ENCODE measurements around the gene TMIE.

TMIE gene

GRCh38 chr3:46701181-46701939 is at the start of gene TMIE:
TMIE (plus strand) TSS chr3:46701392; CDS start chr3:46701488, 96 bp downstream.
- DNase-seq (ENCODE audit: low spot score), result peak; percentile 26
- FAIRE-seq, result no peak

DNA sequence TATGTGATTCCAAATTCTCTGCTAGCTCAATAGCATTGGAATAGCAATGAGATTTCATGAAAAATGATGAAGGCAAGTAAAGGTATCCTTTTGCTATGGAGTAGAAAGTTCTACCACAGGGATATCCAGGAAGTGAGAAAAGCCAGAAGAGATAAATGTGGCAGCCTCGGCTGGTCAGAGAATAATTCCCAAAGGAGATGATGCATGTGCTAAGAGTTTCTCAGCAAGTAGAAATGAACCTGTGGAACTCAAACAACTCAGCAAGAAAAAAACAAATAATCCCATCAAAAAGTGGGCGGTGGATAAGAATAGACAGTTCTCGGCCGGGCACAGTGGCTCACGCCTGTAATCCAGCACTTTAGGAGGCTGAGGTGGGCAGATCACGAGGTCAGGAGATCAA is 45.9 kb upstream of the TMIE start:
- no peak for FAIRE-seq
- no peak for DNase-seq (ENCODE audit: low spot score)

DNA sequence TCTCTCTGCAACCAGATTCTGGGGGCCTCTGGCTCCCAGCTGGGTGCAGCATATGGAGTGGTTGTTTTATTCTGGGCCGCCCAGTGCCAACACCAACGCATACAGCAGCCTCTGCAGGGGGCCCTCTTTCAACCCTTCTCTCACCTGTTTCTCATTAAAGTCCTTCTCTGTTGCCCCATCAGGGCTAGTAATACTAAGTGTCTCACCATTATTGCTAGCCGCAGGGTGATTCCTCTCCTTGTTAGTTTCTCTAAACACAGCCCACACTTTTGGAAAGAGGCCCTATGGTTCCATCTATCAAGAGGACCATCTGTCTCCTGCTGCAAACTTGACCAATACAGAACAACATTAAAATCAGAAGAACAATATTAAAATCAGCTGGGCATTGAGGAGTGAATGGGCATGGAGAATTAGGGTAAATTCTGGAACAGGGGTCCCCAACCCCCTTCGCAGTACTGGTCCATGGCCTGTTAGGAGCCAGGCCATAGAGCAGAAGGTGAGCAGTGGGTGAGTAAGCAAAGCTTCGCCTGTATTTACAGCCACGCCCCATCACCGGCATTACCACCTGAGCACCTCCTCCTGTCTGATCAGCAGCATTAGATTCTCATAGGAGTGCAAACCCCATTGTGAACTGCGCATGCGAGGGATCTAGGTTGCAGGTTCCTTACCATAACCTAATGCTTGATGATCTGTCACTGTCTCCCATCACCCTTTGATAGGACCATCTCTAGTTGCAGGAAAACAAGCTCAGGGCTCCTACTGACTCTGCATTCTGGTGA is 44.2 kb upstream of the TMIE start:
- DNase-seq (ENCODE audit: low spot score), result no peak
- no peak for FAIRE-seq

GRCh38 chr3:46659285-46659684 is 41.9 kb upstream of the TMIE start:
- FAIRE-seq (no peak), DNase-seq (ENCODE audit: low spot score) (no peak)

DNA sequence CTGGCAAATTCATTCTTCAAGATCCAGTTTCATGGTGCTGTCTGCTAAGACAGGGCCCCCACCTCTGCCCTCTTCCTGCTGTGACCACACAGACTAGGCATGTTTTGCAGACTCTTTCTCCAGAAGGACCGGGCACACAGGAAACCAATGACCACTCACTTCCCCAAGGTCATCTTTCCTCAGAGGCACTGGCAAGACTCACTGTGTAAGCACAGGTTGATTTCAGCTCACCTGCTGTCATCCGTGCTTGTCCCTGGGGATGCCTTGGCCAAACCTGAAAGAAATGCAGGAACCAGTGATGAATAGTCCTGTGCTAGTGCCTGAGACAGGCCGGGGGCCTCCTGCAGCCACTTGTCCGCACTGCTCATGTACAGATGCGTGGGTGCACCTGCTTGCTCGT is 41.2 kb upstream of the TMIE start:
- DNase-seq (ENCODE audit: low spot score) (no peak), FAIRE-seq (no peak)

DNA sequence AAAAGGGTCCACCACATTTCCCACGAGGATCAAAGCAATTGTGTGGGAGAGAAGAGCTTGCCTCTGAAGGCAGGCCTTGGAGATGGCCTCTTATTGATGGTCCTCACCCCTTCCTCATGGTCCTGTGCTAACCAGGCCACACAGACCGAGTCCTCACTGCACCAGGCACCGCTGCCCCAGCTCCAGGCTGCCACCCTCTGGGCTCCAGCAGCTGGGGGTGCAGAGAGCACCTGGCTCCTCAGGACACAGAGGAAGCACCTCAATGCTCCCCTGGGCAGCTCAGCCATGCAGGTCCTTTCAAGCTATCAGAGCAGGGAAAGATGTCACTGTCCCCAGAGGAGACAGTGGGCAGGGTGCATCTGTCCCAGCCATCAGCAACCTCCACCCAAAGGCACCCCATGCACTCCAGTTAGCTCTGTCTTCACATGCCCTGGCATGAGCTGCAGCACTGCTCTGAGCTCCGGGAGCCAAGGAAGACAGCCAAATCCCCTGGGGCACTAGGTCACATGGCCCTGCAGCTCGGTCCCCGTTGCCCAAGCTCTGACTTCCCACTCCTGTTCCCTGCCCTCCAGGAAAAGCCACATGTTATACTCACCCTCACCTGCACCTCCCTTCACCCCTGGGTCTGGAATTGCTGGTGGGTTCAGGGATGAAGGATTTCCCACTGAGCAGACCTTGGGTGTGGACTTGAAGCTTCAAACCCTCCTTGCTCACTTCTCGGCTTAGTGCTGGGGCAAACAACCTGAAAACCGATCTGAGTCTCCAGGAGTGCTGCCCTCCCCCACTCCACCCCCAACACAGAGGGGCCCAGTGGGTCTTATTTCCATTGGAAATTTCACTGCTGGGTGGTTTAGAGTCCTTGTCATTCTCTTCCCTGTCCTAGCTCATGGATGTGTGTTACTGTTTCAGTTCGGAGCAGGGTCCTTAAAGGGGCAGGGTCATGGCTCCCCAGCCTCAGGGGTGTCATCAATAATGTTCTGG is 40.4 kb upstream of the TMIE start:
- DNase-seq (ENCODE audit: low spot score) (no peak), FAIRE-seq (no peak)

GRCh38 chr3:46661776-46662766 is 39.1 kb upstream of the TMIE start:
- FAIRE-seq, result no peak

DNA sequence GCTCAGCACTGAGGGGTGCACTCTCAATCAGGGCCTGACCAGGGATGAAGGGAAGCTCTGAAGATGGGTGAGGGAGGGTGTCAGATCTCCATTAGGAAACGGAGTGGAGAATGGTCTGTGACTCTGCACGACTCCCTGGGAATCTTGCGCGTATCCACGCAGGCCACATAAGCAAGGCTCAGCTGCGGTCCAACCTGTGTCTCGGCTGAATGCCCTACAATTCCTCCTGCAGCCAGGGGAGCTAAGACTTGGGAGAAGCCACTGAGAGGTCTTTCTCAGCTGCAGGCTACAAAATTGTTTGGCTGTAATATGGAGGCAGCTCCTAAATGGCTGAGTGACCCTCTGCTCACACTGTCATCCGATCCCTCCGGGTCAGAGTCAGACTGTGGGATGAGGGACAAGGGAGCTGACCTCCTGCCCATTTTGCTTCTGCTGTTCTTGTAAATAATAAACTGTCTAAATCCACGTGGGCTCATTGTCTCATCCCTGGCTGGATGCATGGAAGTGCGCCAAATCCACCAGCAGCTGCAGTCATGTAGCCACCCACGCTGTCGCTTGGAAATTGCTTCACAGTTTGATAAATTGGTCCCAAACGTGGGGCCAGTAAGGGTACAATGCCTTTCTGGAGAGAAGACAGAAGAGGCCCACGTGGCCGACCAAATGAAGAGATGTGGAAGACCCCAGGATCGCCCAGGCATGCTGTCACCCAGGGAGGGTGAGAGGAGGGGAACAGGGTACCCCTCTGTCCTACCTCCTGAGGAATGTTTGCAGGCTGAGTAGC is 38.2 kb upstream of the TMIE start:
- FAIRE-seq, result no peak
- DNase-seq (ENCODE audit: low spot score), result no peak

More at GRCh38 chr3:46661776-46662766, 39.1 kb upstream of the TMIE start:
- DNase-seq (ENCODE audit: low spot score), result no peak

DNA sequence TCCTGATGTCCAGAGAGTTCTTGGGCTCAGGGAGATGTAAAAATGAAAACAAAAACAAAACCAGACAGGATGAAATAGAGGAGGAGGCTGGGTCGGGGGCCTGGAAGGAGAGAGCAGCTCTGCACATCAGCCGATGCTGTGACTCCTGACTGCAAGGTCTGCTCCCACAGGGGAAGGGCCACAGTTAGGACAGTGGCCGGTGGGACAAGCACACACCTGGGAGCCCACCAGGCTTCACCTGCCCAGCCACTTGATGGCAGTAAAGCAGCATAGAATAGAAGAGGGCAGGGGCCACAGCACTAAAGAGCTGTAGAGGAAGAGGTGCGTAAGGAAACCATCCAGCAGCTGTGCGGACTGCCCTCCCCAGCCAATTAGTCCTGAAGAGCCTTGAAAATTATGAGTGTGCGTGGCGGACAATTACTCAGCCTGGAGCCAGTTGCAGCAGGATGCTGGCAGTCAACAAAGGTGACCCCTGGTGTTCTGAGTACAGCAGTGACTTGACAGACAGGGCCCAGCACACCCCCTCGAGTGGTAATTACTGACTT is 37.5 kb upstream of the TMIE start:
- no peak for DNase-seq (ENCODE audit: low spot score)
- FAIRE-seq, result no peak

- no peak for FAIRE-seq
These were observed 36.8 kb upstream of the TMIE start for GRCh38 chr3:46664188-46664970.

DNA sequence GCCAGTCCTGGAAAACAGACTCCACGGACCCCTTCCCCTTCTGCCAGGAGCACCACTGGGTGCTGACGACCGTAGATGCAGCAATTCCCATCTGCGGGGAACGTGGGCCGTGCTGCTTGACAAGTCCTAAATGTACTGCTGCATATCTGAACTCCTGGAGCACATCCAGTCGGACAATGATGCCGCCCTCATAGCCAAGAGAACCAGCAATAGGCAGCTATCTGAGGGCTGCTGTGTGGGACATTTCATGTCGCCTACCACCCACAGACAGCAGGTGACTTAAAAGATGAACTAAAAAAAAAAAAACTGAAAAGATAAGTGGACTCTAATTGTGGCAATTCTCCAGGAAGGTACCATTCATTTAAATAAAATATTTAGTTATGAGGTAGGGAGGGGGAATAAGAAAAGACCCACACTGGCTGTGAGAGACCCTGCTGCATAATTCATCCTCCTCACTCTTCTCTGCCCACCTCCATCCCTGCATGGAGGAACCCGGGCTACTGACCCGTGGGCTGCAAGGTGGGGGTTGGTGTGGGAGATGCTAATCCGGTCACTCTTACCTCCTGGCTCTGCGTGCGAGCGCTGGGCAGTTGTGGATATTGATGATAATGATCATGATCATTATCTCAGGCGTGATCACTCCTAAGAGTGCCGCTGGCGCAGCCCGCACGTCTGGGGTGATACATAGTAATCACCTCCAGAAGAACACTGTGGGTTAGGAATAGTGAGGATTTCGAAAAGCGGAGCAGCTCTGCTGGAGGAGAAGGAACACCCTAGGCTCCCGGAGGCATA is 36.0 kb upstream of the TMIE start:
- DNase-seq (ENCODE audit: low spot score), result no peak
- FAIRE-seq, result no peak

More at GRCh38 chr3:46664188-46664970, 36.8 kb upstream of the TMIE start:
- no peak for DNase-seq (ENCODE audit: low spot score)

DNA sequence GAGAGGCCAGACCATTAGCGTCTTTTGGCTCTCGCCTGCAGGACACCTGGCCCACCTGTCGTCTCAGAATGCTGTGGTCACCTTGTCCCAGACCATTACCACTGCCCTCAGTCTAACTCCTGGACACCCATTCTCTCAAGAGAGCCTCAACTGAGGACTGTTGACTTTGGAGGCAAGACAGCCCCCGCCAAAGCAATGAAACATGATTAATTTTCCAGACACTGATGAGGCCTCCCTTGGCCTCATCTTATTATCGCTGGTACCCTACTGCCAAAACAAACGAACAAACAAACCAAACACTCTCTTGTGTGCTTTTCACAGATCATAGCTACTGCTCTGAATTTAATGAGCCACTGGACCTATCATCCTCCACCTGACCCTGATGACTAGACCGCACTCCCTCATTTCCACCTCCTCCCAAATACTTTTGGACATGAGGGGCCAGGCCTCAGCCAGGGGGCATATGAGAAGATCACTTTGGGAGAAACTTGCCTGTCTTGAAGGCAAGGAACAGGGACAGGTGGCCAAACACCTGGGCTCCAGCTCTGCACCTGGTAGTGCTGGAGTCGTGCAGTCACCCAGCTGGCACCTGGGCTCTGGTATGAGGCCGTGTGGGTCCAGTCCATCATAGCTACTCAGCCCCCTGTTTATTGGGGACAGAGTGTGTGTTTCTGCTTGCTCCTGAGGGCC is 35.3 kb upstream of the TMIE start:
- DNase-seq (ENCODE audit: low spot score) (no peak), FAIRE-seq (no peak)

GRCh38 chr3:46666453-46666845 is 34.7 kb upstream of the TMIE start:
- no peak for FAIRE-seq
- DNase-seq (ENCODE audit: low spot score), result no peak

- DNase-seq (ENCODE audit: low spot score), result no peak
- FAIRE-seq, result no peak
These were observed 34.1 kb upstream of the TMIE start for GRCh38 chr3:46667061-46667621.

GRCh38 chr3:46667657-46668056 is 33.5 kb upstream of the TMIE start:
- DNase-seq (ENCODE audit: low spot score) (no peak), FAIRE-seq (no peak)

GRCh38 chr3:46668116-46668515 is 33.1 kb upstream of the TMIE start:
- DNase-seq (ENCODE audit: low spot score) (no peak), FAIRE-seq (no peak)

DNA sequence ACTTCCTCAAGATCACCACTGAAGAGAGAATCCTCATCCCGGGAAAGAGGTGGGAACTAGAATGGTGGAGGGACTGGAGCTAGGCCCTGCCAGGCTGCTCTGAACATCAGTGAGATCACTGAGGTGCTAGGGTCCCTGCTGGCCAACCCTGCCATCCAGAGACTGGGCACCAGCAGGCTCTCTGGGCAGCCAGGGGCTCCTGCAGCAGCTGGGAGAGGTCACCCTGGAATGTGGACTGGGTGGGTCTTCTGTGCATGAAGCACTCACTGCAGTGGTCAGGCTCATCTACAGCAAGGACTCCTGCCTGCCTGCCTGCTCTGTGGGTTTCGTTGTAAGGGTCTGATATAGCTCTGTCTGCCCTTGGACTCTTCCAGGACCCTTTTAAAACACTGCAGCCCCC is 32.6 kb upstream of the TMIE start:
- DNase-seq (ENCODE audit: low spot score) (no peak), FAIRE-seq (no peak)

All from urothelium cell line (cell line).